HUDEP-2 (cell line): ENCODE results near the gene SLC19A1.

Source experiments
- DNase-seq, 76 experiments: peaks; one replicate each; lab custom pipeline; 2025; ENCODE audit not compliant: unreplicated experiment in 76 of 76; lab: John Stamatoyannopoulos, UW

Gene SLC19A1

DNA sequence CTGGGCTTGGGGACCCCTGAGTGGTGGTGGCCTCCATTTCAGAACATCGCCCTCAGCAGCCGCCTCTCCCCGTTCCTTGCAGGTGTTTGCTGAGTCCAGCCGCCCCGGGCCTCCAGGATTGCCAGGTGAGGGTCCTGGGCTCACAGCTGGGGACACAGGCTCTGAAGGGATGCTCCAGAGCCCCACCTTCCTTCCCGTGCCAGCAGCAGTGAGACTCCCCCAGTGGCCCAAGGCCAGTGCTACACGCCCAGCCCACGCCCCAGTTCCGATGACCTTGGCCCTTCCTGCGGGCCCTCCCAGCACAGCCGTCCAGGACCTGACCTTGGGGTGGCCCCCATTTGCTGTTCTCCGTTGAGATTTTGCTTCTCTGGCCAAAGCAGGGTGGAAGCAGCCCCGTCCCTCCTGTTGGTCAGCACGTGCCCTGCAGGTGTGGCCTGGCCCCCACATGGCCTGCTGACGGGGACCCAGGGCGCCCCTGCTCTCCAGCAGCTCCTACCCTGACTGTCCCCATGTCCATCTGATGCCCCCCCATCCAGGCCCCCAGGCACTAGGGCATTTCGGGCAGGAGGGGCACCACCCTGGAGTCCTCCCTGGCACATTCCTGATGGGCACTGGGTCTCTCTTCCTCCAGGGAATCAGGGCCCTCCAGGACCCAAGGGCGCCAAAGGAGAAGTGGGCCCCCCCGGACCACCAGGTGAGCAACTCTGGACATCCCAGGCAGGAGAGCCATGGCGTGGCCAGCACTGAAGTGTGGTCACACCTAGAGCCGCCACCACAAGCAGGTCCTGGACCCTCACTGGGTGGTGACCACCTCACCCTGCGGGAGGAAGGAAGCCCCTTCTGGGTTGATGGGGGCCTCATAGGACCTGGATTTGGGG lies 45.0 kb downstream of the SLC19A1 start:
- no peak for DNase-seq

DNA sequence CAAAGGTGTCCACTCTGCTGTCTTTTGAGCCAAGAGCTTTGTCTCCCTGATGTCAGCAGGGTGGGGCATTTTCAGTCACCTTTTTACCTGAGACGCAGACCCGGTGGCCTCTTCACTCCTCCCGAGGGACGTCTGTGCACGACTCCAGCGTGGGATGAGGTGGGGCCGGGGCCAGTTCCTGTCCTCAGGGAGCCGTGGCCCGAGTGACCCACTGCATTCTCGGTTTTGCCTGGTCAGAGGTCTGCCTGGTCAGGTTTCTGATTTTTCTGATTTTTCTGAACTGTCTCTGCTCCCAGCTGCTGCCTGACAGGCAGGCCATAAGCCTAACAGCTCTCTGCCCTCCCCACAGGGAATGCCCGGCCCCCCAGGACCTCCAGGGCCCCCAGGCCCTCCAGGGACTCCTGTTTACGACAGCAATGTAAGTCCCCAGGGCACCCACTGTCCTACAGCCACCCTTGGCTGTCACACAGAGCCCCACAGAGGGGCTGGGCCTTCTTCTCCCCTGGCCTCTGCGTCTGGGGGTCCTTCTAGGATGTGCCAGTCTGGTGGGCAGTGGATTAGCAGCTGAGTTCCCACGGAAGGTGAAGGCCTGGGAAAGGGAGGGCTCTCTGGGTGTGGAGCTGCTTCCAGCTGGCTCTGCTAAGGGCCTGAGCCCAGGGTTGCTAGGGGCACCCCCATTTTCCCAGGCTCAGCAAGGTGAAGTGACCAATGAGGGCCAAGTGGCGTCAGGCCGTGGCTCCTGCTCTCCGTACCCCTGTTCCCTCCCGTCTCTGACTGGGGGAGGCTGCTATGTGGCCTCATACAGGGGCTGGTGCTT lies 45.9 kb downstream of the SLC19A1 start:
- DNase-seq = no peak

DNA sequence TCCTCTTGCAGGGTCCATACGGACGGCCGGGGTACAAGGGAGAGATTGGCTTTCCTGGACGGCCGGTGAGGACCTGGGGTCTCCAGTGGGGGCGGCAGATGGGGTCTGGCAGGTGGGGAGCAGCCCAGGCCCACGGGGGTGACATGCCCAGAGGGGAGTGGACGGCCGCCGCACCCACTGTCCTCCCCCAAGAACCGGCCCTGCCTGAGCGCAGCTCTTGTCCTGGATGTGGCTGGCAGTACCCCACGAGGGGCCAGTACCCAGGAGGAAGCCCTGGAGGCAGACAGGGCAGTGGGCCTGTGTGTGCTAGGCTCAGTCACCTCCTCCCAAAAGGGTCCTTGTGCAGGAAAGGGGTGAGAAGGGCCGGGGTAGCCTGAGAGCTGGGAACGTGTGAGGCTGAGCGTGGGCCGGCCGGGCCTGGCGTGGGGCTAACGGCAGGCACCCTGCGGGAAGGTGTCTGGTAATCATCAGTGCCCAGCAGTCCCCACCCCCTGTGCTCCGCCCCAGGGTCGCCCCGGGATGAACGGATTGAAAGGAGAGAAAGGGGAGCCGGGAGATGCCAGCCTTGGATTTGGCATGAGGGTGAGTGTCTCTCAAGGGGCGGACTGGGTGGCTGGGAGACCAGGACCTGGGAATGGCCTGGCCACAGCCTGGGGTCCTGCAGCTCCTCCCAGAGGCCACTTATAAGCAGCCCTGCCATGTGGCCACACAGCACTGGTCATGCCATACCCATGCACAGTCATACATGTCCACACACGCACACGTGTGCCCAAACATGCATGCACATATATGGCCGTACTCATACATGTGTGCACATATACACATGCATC lies 47.2 kb downstream of the SLC19A1 start:
- DNase-seq = no peak

GRCh38 chr21:45494135-45494850 lies 47.9 kb downstream of the SLC19A1 start:
- no peak for DNase-seq

DNA sequence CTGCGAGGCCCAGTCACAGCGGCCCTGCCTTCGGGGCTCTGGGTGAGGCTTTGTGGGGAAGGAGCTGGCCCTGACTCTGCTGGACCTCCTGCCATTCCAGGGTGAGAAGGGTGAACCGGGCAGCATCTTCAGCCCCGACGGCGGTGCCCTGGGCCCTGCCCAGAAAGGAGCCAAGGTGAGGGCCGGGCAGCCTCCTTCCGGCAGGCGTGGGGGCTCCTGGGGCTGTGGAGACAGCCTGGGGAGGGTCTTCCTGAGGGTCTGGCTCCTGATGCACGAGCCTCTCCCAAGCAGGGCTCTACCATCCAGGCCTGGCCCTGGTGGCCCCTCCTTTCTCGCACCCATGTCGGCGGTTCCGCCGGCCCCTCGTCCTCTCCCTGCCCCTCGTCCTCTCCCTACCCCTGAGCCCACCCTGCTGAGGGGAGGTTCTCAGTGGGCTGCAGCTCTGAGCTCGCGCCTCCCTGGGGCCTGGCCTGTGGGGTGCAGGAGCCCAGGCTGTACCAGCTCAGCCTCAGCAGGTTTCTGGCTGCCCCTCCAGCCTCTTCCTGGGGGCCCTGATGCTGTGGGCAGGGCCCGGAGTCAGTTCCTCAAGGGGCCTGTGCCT lies 48.7 kb downstream of the SLC19A1 start:
- no peak for DNase-seq

DNA sequence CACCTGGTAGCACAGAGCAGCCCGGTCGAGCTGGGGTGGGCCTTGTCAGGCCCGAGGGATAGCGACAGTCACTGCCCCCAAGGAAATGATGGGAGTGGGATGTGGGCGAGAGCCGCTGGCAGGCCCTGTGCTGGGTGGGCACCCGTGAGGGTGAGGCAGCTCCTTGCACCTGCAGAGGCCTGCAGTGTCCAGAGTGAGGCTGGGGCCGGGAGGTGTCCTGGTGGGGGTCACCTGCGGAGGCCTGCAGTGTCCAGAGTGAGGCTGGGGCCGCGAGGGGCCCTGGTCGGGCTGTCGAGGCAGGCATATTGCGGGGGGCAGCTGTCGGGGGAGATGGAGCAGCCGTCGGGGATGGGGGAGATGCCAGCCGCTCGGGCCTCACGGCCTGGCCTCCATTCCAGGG lies 49.5 kb downstream of the SLC19A1 start:
- no peak for DNase-seq

- DNase-seq = no peak
Observed at GRCh38 chr21:45491623-45492022, 50.6 kb downstream of the SLC19A1 start.

- no peak for DNase-seq
Observed at GRCh38 chr21:45491056-45491455, 51.2 kb downstream of the SLC19A1 start.

DNA sequence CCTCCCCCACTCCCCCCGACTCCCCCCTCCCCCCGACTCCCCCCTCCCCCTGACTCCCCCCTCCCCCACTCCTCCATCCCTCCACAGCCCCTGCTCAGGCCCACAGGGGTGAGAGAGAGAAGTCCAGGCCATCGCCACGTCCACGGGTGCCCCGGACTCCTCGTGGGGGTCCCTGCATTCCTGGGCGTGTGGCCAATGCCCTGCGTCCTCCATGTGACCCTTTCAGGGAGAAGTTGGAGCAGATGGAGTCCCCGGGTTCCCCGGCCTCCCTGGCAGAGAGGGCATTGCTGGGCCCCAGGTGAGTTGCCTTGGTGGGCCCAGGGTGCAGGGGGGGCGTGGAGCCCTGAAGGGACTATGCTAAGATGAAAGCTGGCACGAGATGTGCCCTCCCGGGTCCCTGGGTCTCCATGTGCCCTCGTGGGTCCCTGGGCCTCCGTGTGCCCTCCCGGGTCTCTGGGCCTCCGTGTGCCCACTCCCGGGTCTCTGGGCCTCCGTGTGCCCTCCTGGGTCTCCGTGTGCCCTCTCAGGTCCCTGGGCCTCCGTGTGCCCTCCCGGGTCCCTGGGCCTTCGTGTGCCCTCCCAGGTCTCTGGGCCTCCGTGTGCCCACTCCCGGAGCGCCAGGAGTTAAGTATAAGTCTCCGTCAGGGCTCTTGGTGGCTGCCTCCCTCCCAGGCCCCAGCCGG lies 52.0 kb downstream of the SLC19A1 start:
- no peak for DNase-seq

GRCh38 chr21:45489722-45489982 lies 52.6 kb downstream of the SLC19A1 start:
- no peak for DNase-seq

DNA sequence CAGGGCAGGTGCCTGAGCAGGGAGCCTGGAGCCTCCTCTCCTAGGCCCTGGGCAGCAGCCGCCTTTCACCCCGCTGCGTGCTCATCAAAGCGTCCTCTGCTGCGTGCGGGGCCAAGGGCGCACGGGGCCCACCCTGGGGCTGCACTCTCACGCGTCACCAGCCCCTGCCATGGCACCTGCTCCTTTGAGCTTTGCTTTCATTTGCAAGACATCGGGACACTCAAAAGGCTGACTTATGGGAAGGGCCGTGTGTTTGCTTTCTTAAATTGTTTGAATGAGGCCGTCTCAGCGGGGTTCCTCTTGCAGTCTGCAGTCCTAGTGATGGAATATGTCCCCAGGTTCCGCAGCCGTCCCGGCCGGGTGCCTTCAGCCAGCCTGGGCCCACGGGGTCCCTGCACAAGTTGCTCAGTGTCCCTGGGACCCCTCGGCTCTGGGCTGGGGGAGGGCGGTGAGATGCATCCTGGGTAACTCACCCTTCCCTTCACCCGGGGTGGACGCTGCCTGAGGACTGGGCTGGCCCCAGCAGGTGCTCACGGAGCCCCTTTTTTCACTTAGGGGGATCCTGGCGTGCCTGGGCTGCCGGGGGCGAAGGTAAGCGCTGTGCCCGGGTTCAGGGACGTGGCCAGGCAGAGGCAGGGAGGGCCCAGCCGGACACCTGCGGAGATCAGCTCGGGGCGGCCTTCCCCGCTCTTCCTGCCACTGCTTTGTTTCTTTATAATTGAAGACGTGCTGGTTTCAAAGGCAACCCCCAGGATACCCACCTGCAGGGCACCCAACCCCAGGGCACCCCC lies 53.1 kb downstream of the SLC19A1 start:
- DNase-seq = no peak

DNA sequence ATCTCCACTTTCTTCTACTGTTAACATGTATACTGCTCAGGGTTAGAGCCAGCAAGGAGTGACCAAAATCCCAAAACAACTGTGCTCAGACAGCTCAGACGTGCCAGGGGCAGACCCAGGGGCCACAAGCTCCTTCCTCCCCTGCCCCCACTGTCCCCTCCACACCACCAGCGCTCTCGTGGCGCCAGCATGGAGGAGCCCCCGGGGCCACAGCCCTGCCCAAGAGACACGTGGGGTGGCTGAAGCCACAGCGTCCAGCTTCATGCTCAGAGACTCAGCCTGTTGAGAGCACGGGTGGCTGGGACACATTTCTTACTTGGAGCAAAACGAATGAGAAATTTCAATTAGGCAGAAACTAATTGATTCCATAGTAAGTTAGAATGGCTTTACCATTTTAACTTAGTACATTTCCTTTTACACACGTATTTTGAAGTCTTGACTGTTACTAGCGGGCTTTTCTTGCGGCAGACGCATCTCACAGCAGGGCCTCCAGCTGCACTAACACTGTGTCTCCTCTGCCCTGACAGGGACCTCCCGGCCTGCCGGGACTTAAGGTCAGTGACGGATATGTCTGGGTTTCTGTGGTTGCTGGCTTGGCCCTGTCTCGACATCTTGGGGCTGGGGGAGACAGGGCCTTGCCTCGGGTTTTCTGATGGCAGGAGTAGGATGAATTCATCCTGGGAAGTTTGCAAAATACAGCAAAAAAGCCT lies 54.2 kb downstream of the SLC19A1 start:
- no peak for DNase-seq

GRCh38 chr21:45487161-45487806 lies 55.0 kb downstream of the SLC19A1 start:
- no peak for DNase-seq

- DNase-seq = no peak
Observed at GRCh38 chr21:45486443-45487160, 55.6 kb downstream of the SLC19A1 start.

DNA sequence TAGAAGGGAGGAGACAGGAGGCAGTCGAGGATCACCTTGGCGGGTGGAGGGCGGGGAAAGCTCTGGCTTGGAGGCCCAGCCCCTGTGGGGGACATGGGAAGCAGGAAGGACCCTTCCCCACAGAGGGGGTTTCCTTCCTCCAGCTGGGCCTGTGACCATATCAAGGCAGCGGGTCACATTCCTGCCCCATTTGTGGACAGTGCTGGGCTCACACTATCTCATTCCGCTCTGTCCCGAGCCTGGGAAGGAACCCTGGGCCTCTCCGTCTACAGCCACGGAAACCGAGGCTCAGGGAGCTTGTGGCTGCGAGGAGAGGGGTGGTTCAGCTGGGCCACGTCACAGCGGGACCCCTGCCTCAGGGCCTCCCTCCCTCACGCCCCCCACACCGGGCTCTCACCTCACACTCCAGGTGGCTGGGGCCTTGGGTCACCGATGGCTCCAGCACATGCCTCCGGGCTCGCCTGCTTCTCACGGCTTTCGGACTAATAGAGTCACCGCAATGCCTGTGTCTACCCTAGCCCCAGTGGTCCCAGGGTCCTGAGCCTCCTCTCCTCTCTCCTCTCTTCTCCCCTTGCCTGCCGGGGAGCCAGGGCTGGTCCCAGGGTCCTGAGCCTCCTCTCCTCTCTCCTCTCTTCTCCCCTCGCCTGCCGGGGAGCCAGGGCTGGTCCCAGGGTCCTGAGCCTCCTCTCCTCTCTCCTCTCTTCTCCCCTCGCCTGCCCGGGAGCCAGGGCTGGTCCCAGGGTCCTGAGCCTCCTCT lies 56.4 kb downstream of the SLC19A1 start:
- no peak for DNase-seq

DNA sequence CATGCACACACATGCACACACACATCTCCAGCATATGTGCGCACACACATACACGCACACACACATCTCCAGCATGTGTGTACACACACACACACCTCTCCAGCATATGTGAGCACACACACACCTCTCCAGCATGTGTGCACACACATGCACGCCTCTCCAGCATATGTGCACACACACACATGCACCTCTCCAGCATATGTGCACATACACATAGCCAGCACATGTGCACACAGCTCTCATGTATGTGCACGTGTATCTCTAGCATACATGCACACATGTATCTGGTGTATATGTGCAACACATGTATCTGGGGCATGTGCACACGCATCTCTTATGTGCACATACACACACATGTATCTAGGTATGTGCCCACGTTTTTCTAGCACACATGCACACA lies 57.9 kb downstream of the SLC19A1 start:
- no peak for DNase-seq
